ENCODE data around the gene TSPAN2. TPM values are rescaled to one million over a fixed set of nuclear protein-coding genes. Genes with fewer than 3 reads are reported as not detected.

Gene TSPAN2
- polyA plus RNA-seq, 3 donors, result 3.5 to 20.6 (median 16.7) TPM

DNA sequence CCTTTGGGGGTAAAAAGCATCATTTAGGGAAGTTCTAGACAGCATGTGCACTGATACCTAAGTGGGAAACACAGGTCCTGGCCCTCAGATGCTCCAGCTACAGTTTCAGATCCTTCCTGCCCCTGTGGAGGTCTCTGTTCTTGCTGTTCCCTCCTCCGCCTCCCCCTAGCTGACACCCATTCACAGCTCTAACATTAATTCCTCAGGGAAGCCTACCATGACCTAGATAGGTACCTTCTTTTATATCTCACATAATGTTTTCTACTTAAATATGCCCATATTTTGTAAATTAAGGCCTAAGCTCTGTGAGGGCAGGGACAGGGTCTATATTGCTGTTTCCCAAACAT lies 11.3 kb downstream of the TSPAN2 start:
- Mint-ChIP-seq H3K4me1 (peaks cover 16% of the 10 kb centered on the region), H3K27ac (no peak overlapping the region), H3K36me3 (peaks cover 11% of the 10 kb centered on the region in 2 donors), H3K27me3 (ENCODE audit: low read depth in 3 of 3) (peaks cover 0 to 6% (median 0%) of the 10 kb centered on the region in 3 donors), H3K4me3 (no peak overlapping the region), H3K9me3 (no peaks in the 10 kb centered on the region)
- Histone ChIP-seq H3K4me1 (ENCODE audit: control insufficient read depth in 1 of 2, insufficient read depth in 2 of 2, low read length in 2 of 2) (peaks cover 0 to 13% of the 10 kb centered on the region in 2 donors), H2AFZ (ENCODE audit: insufficient read depth, low read depth, low read length, poor library complexity, severe bottlenecking) (no peak overlapping the region), H3K4me3 (replicated peaks in 1 of 3; ENCODE audit: low read depth in 2 of 3, low read length in 3 of 3) (no peak overlapping the region), H3K36me3 (replicated peaks in 1 of 2; ENCODE audit: control insufficient read depth in 1 of 2, insufficient read depth in 2 of 2, low read length in 2 of 2) (no peaks in the 10 kb centered on the region), H3K9ac (ENCODE audit: insufficient read depth, low read length, poor library complexity, severe bottlenecking) (no peak overlapping the region), H3K4me2 (replicated peaks; ENCODE audit: extremely low read depth, low read length, poor library complexity, severe bottlenecking) (no peak overlapping the region), H3K9me3 (replicated peaks in 1 of 2; ENCODE audit: control insufficient read depth in 1 of 2, insufficient read depth in 1 of 2, low read length in 2 of 2) (no peaks in the 10 kb centered on the region), H3K27ac (ENCODE audit: low read depth in 1 of 2, low read length in 2 of 2) (no peak overlapping the region), H3K79me2 (ENCODE audit: insufficient read depth, low read length) (no peaks in the 10 kb centered on the region), H4K20me1 (ENCODE audit: insufficient read depth, low read length) (no peaks in the 10 kb centered on the region), H3K27me3 (ENCODE audit: control insufficient read depth in 2 of 2, insufficient read depth in 2 of 2, low read length in 2 of 2) (no peaks in the 10 kb centered on the region)
- DNase-seq, result no peak
- 60% methylated on average over 1 of the region's 1 CpG for WGBS (ENCODE audit: insufficient coverage)
- TF ChIP-seq, protein P1, sequence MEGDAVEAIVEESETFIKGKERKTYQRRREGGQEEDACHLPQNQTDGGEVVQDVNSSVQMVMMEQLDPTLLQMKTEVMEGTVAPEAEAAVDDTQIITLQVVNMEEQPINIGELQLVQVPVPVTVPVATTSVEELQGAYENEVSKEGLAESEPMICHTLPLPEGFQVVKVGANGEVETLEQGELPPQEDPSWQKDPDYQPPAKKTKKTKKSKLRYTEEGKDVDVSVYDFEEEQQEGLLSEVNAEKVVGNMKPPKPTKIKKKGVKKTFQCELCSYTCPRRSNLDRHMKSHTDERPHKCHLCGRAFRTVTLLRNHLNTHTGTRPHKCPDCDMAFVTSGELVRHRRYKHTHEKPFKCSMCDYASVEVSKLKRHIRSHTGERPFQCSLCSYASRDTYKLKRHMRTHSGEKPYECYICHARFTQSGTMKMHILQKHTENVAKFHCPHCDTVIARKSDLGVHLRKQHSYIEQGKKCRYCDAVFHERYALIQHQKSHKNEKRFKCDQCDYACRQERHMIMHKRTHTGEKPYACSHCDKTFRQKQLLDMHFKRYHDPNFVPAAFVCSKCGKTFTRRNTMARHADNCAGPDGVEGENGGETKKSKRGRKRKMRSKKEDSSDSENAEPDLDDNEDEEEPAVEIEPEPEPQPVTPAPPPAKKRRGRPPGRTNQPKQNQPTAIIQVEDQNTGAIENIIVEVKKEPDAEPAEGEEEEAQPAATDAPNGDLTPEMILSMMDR (IDR thresholded peaks at IDR 0.05), result no peak
- intact Hi-C loops (cut with micrococcal nuclease), result no loop called here

DNA sequence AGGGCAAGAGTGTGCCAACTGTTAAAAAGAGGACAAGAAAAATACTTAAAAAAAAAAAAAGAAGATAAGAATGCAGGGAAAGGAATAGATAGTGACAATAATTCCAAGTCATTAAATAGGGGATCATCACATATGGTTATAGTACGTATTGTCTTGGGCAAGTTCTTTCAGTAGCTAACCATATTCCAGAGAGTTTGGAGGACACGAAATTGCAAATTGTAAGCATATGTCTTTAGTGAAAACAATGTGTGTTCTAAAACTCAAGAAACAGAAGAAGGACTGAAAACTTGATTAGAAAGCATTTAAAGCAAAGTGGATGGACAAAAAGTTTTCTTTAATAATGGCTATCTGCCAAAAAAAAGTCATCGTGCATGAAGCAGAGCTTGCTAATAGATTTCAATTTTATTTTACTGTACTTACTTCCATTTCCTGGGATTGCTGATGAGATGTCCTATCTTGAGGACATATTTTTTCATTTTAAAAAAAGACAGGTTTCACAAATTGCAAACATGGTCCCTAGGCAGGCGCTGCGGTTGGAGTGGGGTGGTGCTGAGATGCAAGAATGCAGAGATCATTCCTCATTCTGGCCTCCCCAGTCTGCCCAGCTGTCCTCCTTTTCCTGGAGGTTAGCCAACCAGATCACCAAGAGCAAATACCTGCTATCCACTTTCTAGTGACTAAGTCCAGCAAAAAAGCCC lies 11.9 kb downstream of the TSPAN2 start:
- Histone ChIP-seq H3K9me3 (replicated peaks in 1 of 2; ENCODE audit: control insufficient read depth in 1 of 2, insufficient read depth in 1 of 2, low read length in 2 of 2) (no peaks in the 10 kb centered on the region), H3K9ac (ENCODE audit: insufficient read depth, low read length, poor library complexity, severe bottlenecking) (no peak overlapping the region), H3K27ac (ENCODE audit: low read depth in 1 of 2, low read length in 2 of 2) (no peak overlapping the region), H3K36me3 (replicated peaks in 1 of 2; ENCODE audit: control insufficient read depth in 1 of 2, insufficient read depth in 2 of 2, low read length in 2 of 2) (no peaks in the 10 kb centered on the region), H4K20me1 (ENCODE audit: insufficient read depth, low read length) (no peaks in the 10 kb centered on the region), H3K4me3 (replicated peaks in 1 of 3; ENCODE audit: low read depth in 2 of 3, low read length in 3 of 3) (no peak overlapping the region), H3K27me3 (ENCODE audit: control insufficient read depth in 2 of 2, insufficient read depth in 2 of 2, low read length in 2 of 2) (no peaks in the 10 kb centered on the region), H3K4me2 (replicated peaks; ENCODE audit: extremely low read depth, low read length, poor library complexity, severe bottlenecking) (no peak overlapping the region), H3K79me2 (ENCODE audit: insufficient read depth, low read length) (no peaks in the 10 kb centered on the region), H2AFZ (ENCODE audit: insufficient read depth, low read depth, low read length, poor library complexity, severe bottlenecking) (no peak overlapping the region), H3K4me1 (ENCODE audit: control insufficient read depth in 1 of 2, insufficient read depth in 2 of 2, low read length in 2 of 2) (peaks cover 0 to 13% of the 10 kb centered on the region in 2 donors)
- Mint-ChIP-seq H3K36me3 (peaks cover 12 to 13% of the 10 kb centered on the region in 2 donors), H3K4me1 (peaks cover 16% of the 10 kb centered on the region), H3K9me3 (no peaks in the 10 kb centered on the region), H3K27ac (no peak overlapping the region), H3K4me3 (no peak overlapping the region), H3K27me3 (ENCODE audit: low read depth in 3 of 3) (peaks cover 0 to 6% (median 1%) of the 10 kb centered on the region in 3 donors)
- intact Hi-C loops (cut with micrococcal nuclease), result no loop called here
- TF ChIP-seq, protein P1 (IDR thresholded peaks at IDR 0.05), result no peak
- 100% methylated on average over 1 of the region's 5 CpGs for WGBS (ENCODE audit: insufficient coverage)
- DNase-seq, result no peak

Measured in CD14-positive monocyte (primary cell).